ENCODE data around the gene SMAGP.
"Not testable (repeated sequence)": the region's sequence is repeated elsewhere in the genome, so short reads cannot be mapped to it uniquely, and the experiment has no call there.

Gene SMAGP

GRCh38 chr12:51270067-51270950 is at the start of gene SMAGP:
TSS of gene SMAGP (minus strand) at chr12:51270415. CDS start at chr12:51269278, 1,137 bp downstream.
- DNase-seq (ENCODE audit: insufficient read length, low spot score) (peak; percentile 52), FAIRE-seq (no peak)
- no peak; the same call in 1 of the 2 replicates for TF ChIP-seq POLR2A (IDR thresholded peaks at IDR 0.05; ENCODE audit: low read depth, low read length)

- no peak for DNase-seq (ENCODE audit: insufficient read length, low spot score)
- TF ChIP-seq POLR2A (IDR thresholded peaks at IDR 0.05; ENCODE audit: low read depth, low read length) = no peak
- no peak for FAIRE-seq
These were observed 48.8 kb upstream of the SMAGP start for GRCh38 chr12:51318846-51319599.

GRCh38 chr12:51318057-51318806 is 48.0 kb upstream of the SMAGP start:
- not testable (repeated sequence) for DNase-seq (ENCODE audit: insufficient read length, low spot score); FAIRE-seq

- FAIRE-seq = no peak
These were observed 41.2 kb upstream of the SMAGP start for GRCh38 chr12:51311389-51311788.

GRCh38 chr12:51307655-51308593 is 37.7 kb upstream of the SMAGP start:
- FAIRE-seq (peak; percentile 91), DNase-seq (ENCODE audit: insufficient read length, low spot score) (peak; percentile 67)
- no peak for TF ChIP-seq POLR2A (IDR thresholded peaks at IDR 0.05; ENCODE audit: low read depth, low read length)

More at GRCh38 chr12:51311389-51311788, 41.2 kb upstream of the SMAGP start:
- no peak for DNase-seq (ENCODE audit: insufficient read length, low spot score)
- TF ChIP-seq POLR2A (IDR thresholded peaks at IDR 0.05; ENCODE audit: low read depth, low read length) = no peak

GRCh38 chr12:51306507-51306906 is 36.3 kb upstream of the SMAGP start:
- TF ChIP-seq POLR2A (IDR thresholded peaks at IDR 0.05; ENCODE audit: low read depth, low read length) = no peak
- no peak for FAIRE-seq
- no peak for DNase-seq (ENCODE audit: insufficient read length, low spot score)

GRCh38 chr12:51300768-51301167 is 30.6 kb upstream of the SMAGP start:
- not testable (repeated sequence) for FAIRE-seq; DNase-seq (ENCODE audit: insufficient read length, low spot score)

- no peak for FAIRE-seq
- no peak for DNase-seq (ENCODE audit: insufficient read length, low spot score)
- no peak for TF ChIP-seq POLR2A (IDR thresholded peaks at IDR 0.05; ENCODE audit: low read depth, low read length)
These were observed 25.4 kb upstream of the SMAGP start for GRCh38 chr12:51295651-51296050.

- DNase-seq (ENCODE audit: insufficient read length, low spot score); FAIRE-seq: not testable (repeated sequence)
These were observed 23.9 kb upstream of the SMAGP start for GRCh38 chr12:51294097-51294496.

- TF ChIP-seq POLR2A (IDR thresholded peaks at IDR 0.05; ENCODE audit: low read depth, low read length) = no peak
- FAIRE-seq (no peak), DNase-seq (ENCODE audit: insufficient read length, low spot score) (no peak)
These were observed 23.5 kb upstream of the SMAGP start for GRCh38 chr12:51293696-51294095.

GRCh38 chr12:51291603-51292513 is 21.6 kb upstream of the SMAGP start:
- FAIRE-seq; DNase-seq (ENCODE audit: insufficient read length, low spot score): not testable (repeated sequence)

- FAIRE-seq = no peak
- no peak for TF ChIP-seq POLR2A (IDR thresholded peaks at IDR 0.05; ENCODE audit: low read depth, low read length)
- no peak for DNase-seq (ENCODE audit: insufficient read length, low spot score)
These were observed 15.6 kb upstream of the SMAGP start for GRCh38 chr12:51285843-51286242.

Measured in H54 (cell line).